H9 (cell line): ENCODE results near the gene HERC3. TPM values are rescaled to one million over a fixed set of nuclear protein-coding genes. Genes with fewer than 3 reads are reported as not detected.
A peak's percentile ranks its signal among the peaks of the same experiment; 100 is the strongest.

ENCODE experiments used
- DNase-seq: peaks from one replicate; pipeline ENCODE4 v3.0.0-alpha.2; 2017
- H2AFZ ChIP-seq: one replicate; pipeline ENCODE4 v1.6.1; 2013; ENCODE audit warnings: mild to moderate bottlenecking, low read length, control low read depth, moderate library complexity
- H2AK5ac ChIP-seq: 2 replicates; pipeline ENCODE4 v1.6.1; 2013; ENCODE audit warnings: low read length, control low read depth, mixed read lengths; ENCODE audit not compliant: insufficient read length
- H2BK120ac ChIP-seq: one replicate; pipeline ENCODE4 v1.6.1; 2013; ENCODE audit warnings: low read depth, mild to moderate bottlenecking, low read length, control low read depth, inconsistent platforms; ENCODE audit not compliant: poor library complexity, severe bottlenecking
- H2BK12ac ChIP-seq: 2 replicates; pipeline ENCODE4 v1.6.1; 2013; ENCODE audit warnings: low read length, control low read depth, mixed read lengths, low read depth; ENCODE audit not compliant: insufficient read length
- H2BK15ac ChIP-seq: 2 replicates; pipeline ENCODE4 v1.6.1; 2013; ENCODE audit warnings: low read depth, low read length, control low read depth
- H2BK20ac ChIP-seq: one replicate; pipeline ENCODE4 v1.6.1; 2013; ENCODE audit warnings: low read depth, mild to moderate bottlenecking, low read length, control low read depth, inconsistent platforms; ENCODE audit not compliant: poor library complexity, severe bottlenecking
- H2BK5ac ChIP-seq: 2 replicates; pipeline ENCODE4 v1.6.1; 2013; ENCODE audit warnings: low read length, control low read depth, mixed read lengths; ENCODE audit not compliant: insufficient read length
- H3K14ac ChIP-seq: 2 replicates; pipeline ENCODE4 v1.6.1; 2013; ENCODE audit warnings: low read length, control low read depth; ENCODE audit not compliant: insufficient read depth
- H3K18ac ChIP-seq: 2 replicates; pipeline ENCODE4 v1.6.1; 2013; ENCODE audit warnings: low read depth, mild to moderate bottlenecking, mixed read lengths, low read length, control low read depth; ENCODE audit not compliant: insufficient read length
- H3K23ac ChIP-seq: 2 replicates; pipeline ENCODE4 v1.6.1; 2013; ENCODE audit warnings: low read length, control low read depth, mixed read lengths, low read depth; ENCODE audit not compliant: insufficient read length
- H3K23me2 ChIP-seq: 2 replicates; pipeline ENCODE4 v1.6.1; 2013; ENCODE audit warnings: low read depth, mild to moderate bottlenecking, mixed read lengths, low read length, control low read depth; ENCODE audit not compliant: insufficient read length, poor library complexity, severe bottlenecking
- H3K27ac ChIP-seq: 2 replicates; pipeline ENCODE4 v1.5.1; 2013; ENCODE audit warnings: low read length, control low read depth, mixed read lengths, low read depth; ENCODE audit not compliant: insufficient read length
- H3K27me3 ChIP-seq: 2 replicates; pipeline ENCODE4 v1.6.1; 2013; ENCODE audit warnings: low read length, control low read depth, inconsistent platforms; ENCODE audit not compliant: insufficient read depth
- H3K4ac ChIP-seq: 2 replicates; pipeline ENCODE4 v1.6.1; 2013; ENCODE audit warnings: low read depth, mild to moderate bottlenecking, control low read depth, inconsistent platforms, low read length, moderate library complexity
- H3K4me1 ChIP-seq: 2 replicates; pipeline ENCODE4 v1.6.1; 2013; ENCODE audit warnings: low read length, control low read depth, inconsistent platforms; ENCODE audit not compliant: insufficient read depth
- H3K4me2 ChIP-seq: 2 replicates; pipeline ENCODE4 v1.6.1; 2013; ENCODE audit warnings: low read length, control low read depth, mixed read lengths; ENCODE audit not compliant: insufficient read length, insufficient read depth
- H3K56ac ChIP-seq: 2 replicates; pipeline ENCODE4 v1.6.1; 2013; ENCODE audit warnings: low read depth, mild to moderate bottlenecking, mixed read lengths, low read length, control low read depth; ENCODE audit not compliant: insufficient read length
- H3K79me1 ChIP-seq: 2 replicates; pipeline ENCODE4 v1.6.1; 2013; ENCODE audit warnings: low read depth, mild to moderate bottlenecking, moderate library complexity, low read length, control low read depth, inconsistent platforms; ENCODE audit not compliant: insufficient read depth, poor library complexity, severe bottlenecking
- H3K79me2 ChIP-seq: 2 replicates; pipeline ENCODE4 v1.6.1; 2013; ENCODE audit warnings: low read length, control low read depth, inconsistent platforms; ENCODE audit not compliant: insufficient read depth
- H3K9ac ChIP-seq: 2 replicates; pipeline ENCODE4 v1.6.1; 2013; ENCODE audit warnings: low read length, control low read depth, mixed read lengths; ENCODE audit not compliant: insufficient read length; ENCODE audit errors: extremely low read depth
- H3K9me3 ChIP-seq: one replicate; pipeline ENCODE4 v1.6.1; 2013; ENCODE audit warnings: low read depth, low read length, inconsistent platforms; ENCODE audit not compliant: control insufficient read depth
- H3T11ph ChIP-seq: one replicate; pipeline ENCODE4 v1.6.1; 2013; ENCODE audit warnings: mild to moderate bottlenecking, low read length, control low read depth, inconsistent platforms
- H4K20me1 ChIP-seq: one replicate; pipeline ENCODE4 v1.6.1; 2013; ENCODE audit not compliant: control insufficient read depth, insufficient read length, insufficient read depth
- H4K5ac ChIP-seq: 2 replicates; pipeline ENCODE4 v1.6.1; 2013; ENCODE audit warnings: low read depth, mild to moderate bottlenecking, mixed read lengths, low read length, control low read depth; ENCODE audit not compliant: insufficient read length
- H4K8ac ChIP-seq: replicated peaks from 2 replicates; pipeline ENCODE4 v1.6.1; 2013; ENCODE audit warnings: low read length, control low read depth, mixed read lengths, low read depth; ENCODE audit not compliant: insufficient read length
- H4K91ac ChIP-seq: 2 replicates; pipeline ENCODE4 v1.6.1; 2013; ENCODE audit warnings: low read depth, mild to moderate bottlenecking, moderate library complexity, mixed read lengths, low read length, control low read depth; ENCODE audit not compliant: insufficient read length
- H3K27ac Mint-ChIP-seq, 3 experiments: 2 replicates in 2 of 3; 3 replicates in 1 of 3; pipeline ENCODE4 v1.8.0; 2020 to 2021; ENCODE audit warnings: mixed read lengths in 3 of 3, mild to moderate bottlenecking in 1 of 3, moderate library complexity in 1 of 3
- H3K27me3 Mint-ChIP-seq: 2 replicates; pipeline ENCODE4 v1.8.0; 2021; ENCODE audit warnings: low read depth, mild to moderate bottlenecking, moderate library complexity, mixed read lengths
- H3K36me3 Mint-ChIP-seq, 3 experiments: 2 replicates in 2 of 3; 3 replicates in 1 of 3; pipeline ENCODE4 v1.8.0; 2020 to 2021; ENCODE audit warnings: low read depth in 3 of 3, mixed read lengths in 3 of 3; ENCODE audit not compliant: insufficient read depth in 1 of 3
- H3K4me1 Mint-ChIP-seq, 2 experiments: 2 replicates each; pipeline ENCODE4 v1.8.0; 2020; ENCODE audit warnings: mixed read lengths in 2 of 2
- H3K4me3 Mint-ChIP-seq, 2 experiments: 2 replicates in 1 of 2; 3 replicates in 1 of 2; pipeline ENCODE4 v1.8.0; 2020 to 2021; ENCODE audit warnings: mild to moderate bottlenecking in 2 of 2, mixed read lengths in 2 of 2, moderate library complexity in 1 of 2
- H3K9me3 Mint-ChIP-seq, 2 experiments: 2 replicates in 1 of 2; 3 replicates in 1 of 2; pipeline ENCODE4 v1.8.0; 2020; ENCODE audit warnings: mild to moderate bottlenecking in 2 of 2, mixed read lengths in 2 of 2, moderate library complexity in 1 of 2
- CTCF ChIP-seq: fragments of 200-600 bp; sonication (generic); conservative IDR thresholded peaks from 3 replicates; pipeline ENCODE4 v1.8.0; 2021; ENCODE audit warnings: antibody characterized with exemption, mild to moderate bottlenecking
- WGBS: extraction: QIAGEN DNeasy Blood & Tissue Kit; methylation state at CpG from one replicate; pipeline ENCODE4 v1.1.7; 2013; ENCODE audit warnings: missing lambda C conversion rate, low lambda C conversion rate, mixed read lengths; ENCODE audit not compliant: insufficient read length; ENCODE audit errors: extremely low coverage; 5-methylcytosine and 5-hydroxymethylcytosine counted together
- total RNA-seq: library from RNA; stranded (reverse); gene quantifications from 2 replicates; pipeline ENCODE4 v1.2.1, GENCODE V29; 2021

Gene HERC3
- total RNA-seq, 1 experiment from 2014 or later = 2.9 TPM

- Histone ChIP-seq H3K23me2 (no peaks in the 10 kb centered on the region), H4K8ac (no peak overlapping the region), H3K23ac (no peak overlapping the region), H3K9me3 (no peaks in the 10 kb centered on the region), H3T11ph (no peak overlapping the region), H3K56ac (no peak overlapping the region), H2BK12ac (no peak overlapping the region), H3K14ac (no peak overlapping the region), H3K4me2 (no peak overlapping the region), H3K9ac (no peak overlapping the region), H4K91ac (no peak overlapping the region), H2BK15ac (no peak overlapping the region), H2AK5ac (no peak overlapping the region), H3K4ac (no peak overlapping the region), H2BK20ac (no peak overlapping the region), H3K79me1 (no peaks in the 10 kb centered on the region), H2AFZ (no peak overlapping the region), H3K4me1 (no peaks in the 10 kb centered on the region), H4K5ac (no peak overlapping the region), H2BK120ac (no peak overlapping the region), H3K27ac (no peak overlapping the region), H3K79me2 (no peaks in the 10 kb centered on the region), H4K20me1 (no peaks in the 10 kb centered on the region), H2BK5ac (no peak overlapping the region), H3K27me3 (no peaks in the 10 kb centered on the region), H3K18ac (no peak overlapping the region)
- Mint-ChIP-seq H3K4me3 (no peak overlapping the region), H3K4me1 (peaks cover 10 to 13% of the 10 kb centered on the region in 2 experiments), H3K36me3 (peaks cover 4 to 14% (median 11%) of the 10 kb centered on the region in 3 experiments; a peak in 6 of 7 replicates), H3K27me3 (no peaks in the 10 kb centered on the region; the same call in 1 of the 2 replicates), H3K27ac (peak overlapping the region; percentile 15 to 87 (median 71); a peak in 2 of 7 replicates), H3K9me3 (no peaks in the 10 kb centered on the region)
- no peak for TF ChIP-seq CTCF
- no CpG with 5 or more reads among the region's 4 CpGs for WGBS
- DNase-seq = no peak
These were observed 132.9 kb downstream of the HERC3 start for GRCh38 chr4:88725143-88725542.
